B cell (primary cell): Measurements from ENCODE around the gene HMG20A.

ENCODE experiments used
- EZH2 ChIP-seq: IDR thresholded peaks from 2 replicates; pipeline ENCODE4 v1.6.1; 2012; ENCODE audit warnings: borderline replicate concordance, low read depth, mild to moderate bottlenecking, moderate library complexity, low read length; ENCODE audit not compliant: insufficient read depth, poor library complexity, severe bottlenecking
- TF ChIP-seq, protein P1 (sequence below): fragments of 200-600 bp; IDR thresholded peaks from one replicate; pipeline ENCODE4 v1.8.0; 2022; ENCODE audit warnings: antibody characterized with exemption, mild to moderate bottlenecking

DNA sequence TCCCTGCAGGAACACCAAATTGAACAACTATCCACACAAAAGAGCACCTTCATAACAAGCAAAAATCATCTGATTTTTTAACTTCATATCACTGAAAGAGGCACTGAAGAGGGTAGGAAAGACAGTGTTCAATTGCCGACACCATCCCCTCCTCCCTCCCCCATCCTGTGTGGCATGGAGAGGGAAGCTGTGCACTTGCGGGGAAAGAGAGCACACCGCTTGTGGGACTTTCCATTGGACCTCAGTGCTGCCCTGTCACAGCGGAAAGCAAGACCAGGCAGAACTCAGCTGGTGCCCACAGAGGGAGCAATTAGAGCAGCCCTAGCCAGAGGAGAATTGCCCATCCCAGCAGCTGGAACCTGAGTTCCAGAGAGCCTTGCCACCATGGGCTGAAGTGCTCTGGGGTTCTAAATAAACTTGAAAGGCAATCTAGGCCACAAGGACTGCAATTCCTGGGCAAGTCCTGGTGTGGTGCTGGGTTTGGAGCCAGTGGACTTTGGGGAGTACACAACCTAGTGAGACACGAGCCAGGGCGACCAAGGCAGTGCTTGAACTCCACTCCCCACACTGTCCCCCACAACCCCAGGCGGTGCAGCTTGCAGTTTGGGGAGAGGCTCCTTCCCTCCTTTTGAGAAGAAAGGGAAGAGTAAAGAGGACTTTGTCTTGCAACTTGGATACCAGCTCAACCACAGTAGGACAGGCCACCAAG, 27.8 kb upstream of the HMG20A start:
- TF ChIP-seq EZH2: no peak
- TF ChIP-seq, protein P1, sequence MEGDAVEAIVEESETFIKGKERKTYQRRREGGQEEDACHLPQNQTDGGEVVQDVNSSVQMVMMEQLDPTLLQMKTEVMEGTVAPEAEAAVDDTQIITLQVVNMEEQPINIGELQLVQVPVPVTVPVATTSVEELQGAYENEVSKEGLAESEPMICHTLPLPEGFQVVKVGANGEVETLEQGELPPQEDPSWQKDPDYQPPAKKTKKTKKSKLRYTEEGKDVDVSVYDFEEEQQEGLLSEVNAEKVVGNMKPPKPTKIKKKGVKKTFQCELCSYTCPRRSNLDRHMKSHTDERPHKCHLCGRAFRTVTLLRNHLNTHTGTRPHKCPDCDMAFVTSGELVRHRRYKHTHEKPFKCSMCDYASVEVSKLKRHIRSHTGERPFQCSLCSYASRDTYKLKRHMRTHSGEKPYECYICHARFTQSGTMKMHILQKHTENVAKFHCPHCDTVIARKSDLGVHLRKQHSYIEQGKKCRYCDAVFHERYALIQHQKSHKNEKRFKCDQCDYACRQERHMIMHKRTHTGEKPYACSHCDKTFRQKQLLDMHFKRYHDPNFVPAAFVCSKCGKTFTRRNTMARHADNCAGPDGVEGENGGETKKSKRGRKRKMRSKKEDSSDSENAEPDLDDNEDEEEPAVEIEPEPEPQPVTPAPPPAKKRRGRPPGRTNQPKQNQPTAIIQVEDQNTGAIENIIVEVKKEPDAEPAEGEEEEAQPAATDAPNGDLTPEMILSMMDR: no peak
